ENCODE data around the gene ACTR8. TPM values are rescaled to one million over a fixed set of nuclear protein-coding genes. Genes with fewer than 3 reads are reported as not detected.

Gene ACTR8
- total RNA-seq, 1 donor from 2014 or later, result 25.8 TPM

GRCh38 chr3:53842436-53843194 lies 39.3 kb downstream of the ACTR8 start:
- intact Hi-C loops (cut with DNase I), result no loop called here
- DNase-seq (ENCODE audit: low spot score) (peak; percentile 80), ATAC-seq (peak; percentile 82)

- ATAC-seq (no peak), DNase-seq (ENCODE audit: low spot score) (no peak)
- intact Hi-C loops (cut with DNase I), result no loop called here
Observed at GRCh38 chr3:53841296-53841695, 40.7 kb downstream of the ACTR8 start.

GRCh38 chr3:53837331-53837730 lies 44.6 kb downstream of the ACTR8 start:
- no peak for ATAC-seq
- intact Hi-C loops (cut with DNase I), result no loop called here
- no peak for DNase-seq (ENCODE audit: low spot score)

GRCh38 chr3:53836084-53836872 lies 45.7 kb downstream of the ACTR8 start:
- ATAC-seq (no peak), DNase-seq (ENCODE audit: low spot score) (no peak)
- intact Hi-C loops (cut with DNase I), result no loop called here

DNA sequence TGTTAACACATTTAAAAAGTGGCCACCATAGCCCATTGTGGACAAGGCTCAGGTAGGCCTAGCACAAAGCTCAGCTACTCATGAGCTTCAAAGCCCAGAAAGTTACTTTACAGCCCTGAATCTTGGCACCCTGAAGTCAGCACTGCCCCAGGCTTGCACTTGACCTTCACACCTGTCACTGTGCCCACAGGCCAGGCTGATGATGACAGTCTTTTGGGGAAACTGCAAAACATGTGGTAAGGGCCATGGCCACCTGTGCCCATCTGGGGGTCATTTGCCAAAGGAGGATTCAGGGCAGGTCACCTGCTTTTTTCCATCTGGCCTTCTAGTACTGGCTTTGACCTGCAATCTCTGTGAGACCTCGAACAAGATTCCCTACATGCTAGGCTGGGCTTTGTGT lies 46.7 kb downstream of the ACTR8 start:
- intact Hi-C loops (cut with DNase I), result no loop called here
- ATAC-seq (no peak), DNase-seq (ENCODE audit: low spot score) (no peak)

DNA sequence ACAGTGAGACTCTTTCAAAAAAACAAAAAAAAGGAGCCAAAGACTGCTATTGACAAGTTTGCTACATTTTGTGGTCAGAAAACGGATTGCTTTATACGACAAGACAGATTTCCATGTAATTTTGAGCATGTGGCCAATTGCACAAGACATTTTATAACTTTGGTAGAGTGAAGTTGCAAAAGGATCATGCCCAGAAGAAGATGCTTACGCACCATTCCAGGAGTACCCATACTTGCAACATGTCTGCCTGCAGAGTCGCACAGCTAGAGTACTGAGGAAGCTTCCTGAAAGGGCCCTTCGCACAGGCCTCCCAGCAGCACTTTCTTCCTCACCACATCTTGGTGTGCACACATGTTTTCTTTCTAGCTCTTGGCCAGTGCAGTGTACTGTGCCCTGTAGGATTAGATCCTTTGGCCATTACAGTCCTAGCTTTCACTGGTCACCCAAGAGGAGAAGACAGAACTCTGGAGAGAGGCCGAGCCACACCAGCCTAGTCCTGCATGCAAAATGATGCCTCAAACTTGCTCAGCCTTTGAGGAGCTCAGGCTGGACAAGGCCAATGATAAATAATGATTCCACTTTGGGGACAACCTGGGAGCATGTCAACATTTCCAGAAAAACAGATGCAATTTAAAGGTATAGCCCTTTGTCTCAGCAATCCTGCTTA lies 47.4 kb downstream of the ACTR8 start:
- intact Hi-C loops (cut with DNase I), result no loop called here
- ATAC-seq (no peak), DNase-seq (ENCODE audit: low spot score) (no peak)

DNA sequence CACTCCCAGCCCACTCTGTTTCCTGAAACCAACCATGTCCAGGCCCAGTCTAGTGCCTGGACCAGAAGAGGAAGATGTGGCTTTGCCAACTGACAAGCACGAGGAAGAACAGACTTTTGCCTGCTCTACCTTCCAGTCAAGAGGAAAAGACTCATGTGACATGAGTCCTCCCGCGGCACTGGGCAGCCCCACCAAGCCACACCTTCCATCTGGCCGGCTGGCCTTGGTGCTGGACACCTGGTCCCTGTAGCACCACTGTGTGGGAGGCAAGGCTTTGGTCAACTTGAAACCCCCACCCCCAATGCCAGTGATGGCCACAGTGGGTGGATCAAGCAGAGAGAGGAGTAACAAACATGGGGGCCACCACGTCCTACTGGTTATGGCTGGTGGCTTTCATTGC lies 48.3 kb downstream of the ACTR8 start:
- ATAC-seq, result no peak
- intact Hi-C loops (cut with DNase I), result no loop called here
- no peak for DNase-seq (ENCODE audit: low spot score)

GRCh38 chr3:53833053-53833645 lies 48.8 kb downstream of the ACTR8 start:
- ATAC-seq, result no peak
- DNase-seq (ENCODE audit: low spot score), result no peak
- intact Hi-C loops (cut with DNase I), result no loop called here

- DNase-seq (ENCODE audit: low spot score) (no peak), ATAC-seq (no peak)
- intact Hi-C loops (cut with DNase I), result no loop called here
Observed at GRCh38 chr3:53830944-53831343, 51.0 kb downstream of the ACTR8 start.

DNA sequence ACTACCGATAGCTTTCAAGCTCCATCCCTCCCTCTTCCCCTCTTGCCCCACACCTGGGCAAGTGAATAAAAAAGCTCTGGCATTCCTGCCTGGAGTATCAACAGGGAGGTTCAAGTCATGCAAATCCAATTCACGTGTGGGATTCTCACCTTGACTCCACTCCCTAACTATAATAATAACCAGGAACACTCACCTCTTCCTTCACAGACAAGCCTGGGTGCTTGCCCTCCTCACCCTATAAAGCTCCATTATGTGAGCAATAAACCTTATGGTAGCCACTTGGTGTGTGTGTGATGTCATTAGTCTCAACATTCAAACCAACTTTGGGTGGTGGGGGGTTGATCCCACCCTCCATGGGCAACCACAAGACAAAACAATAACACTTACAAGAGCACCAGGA lies 52.3 kb downstream of the ACTR8 start:
- DNase-seq (ENCODE audit: low spot score) (no peak), ATAC-seq (no peak)
- intact Hi-C loops (cut with DNase I), result no loop called here

GRCh38 chr3:53828581-53828980 lies 53.4 kb downstream of the ACTR8 start:
- DNase-seq (ENCODE audit: low spot score) (no peak), ATAC-seq (no peak)
- intact Hi-C loops (cut with DNase I), result no loop called here

DNA sequence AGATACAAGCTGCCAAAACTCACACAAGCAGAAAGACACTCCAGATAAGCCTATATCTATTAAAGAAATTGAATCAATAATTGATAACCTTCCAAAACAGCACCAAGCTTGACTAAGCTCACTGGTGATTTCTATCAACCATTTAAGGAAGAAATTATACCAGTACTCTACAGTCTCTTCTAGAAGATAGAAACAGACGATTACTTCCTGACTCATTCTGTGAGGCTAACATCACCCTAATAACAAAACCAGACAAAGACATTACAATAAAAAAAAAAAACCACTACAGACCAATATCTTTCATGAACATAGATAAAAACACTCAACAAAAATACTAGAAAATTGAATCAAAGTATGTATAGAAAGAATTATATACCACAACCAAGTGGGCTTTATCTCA lies 55.9 kb downstream of the ACTR8 start:
- no peak for DNase-seq (ENCODE audit: low spot score)

GRCh38 chr3:53824795-53825194 lies 57.2 kb downstream of the ACTR8 start:
- ATAC-seq, result no peak
- intact Hi-C loops (cut with DNase I), result no loop called here
- no peak for DNase-seq (ENCODE audit: low spot score)

More for the DNA sequence above, 55.9 kb downstream of the ACTR8 start:
- intact Hi-C loops (cut with DNase I), result no loop called here
- no peak for ATAC-seq

GRCh38 chr3:53823956-53824657 lies 57.8 kb downstream of the ACTR8 start:
- no peak for ATAC-seq
- intact Hi-C loops (cut with DNase I), result no loop called here
- no peak for DNase-seq (ENCODE audit: low spot score)

DNA sequence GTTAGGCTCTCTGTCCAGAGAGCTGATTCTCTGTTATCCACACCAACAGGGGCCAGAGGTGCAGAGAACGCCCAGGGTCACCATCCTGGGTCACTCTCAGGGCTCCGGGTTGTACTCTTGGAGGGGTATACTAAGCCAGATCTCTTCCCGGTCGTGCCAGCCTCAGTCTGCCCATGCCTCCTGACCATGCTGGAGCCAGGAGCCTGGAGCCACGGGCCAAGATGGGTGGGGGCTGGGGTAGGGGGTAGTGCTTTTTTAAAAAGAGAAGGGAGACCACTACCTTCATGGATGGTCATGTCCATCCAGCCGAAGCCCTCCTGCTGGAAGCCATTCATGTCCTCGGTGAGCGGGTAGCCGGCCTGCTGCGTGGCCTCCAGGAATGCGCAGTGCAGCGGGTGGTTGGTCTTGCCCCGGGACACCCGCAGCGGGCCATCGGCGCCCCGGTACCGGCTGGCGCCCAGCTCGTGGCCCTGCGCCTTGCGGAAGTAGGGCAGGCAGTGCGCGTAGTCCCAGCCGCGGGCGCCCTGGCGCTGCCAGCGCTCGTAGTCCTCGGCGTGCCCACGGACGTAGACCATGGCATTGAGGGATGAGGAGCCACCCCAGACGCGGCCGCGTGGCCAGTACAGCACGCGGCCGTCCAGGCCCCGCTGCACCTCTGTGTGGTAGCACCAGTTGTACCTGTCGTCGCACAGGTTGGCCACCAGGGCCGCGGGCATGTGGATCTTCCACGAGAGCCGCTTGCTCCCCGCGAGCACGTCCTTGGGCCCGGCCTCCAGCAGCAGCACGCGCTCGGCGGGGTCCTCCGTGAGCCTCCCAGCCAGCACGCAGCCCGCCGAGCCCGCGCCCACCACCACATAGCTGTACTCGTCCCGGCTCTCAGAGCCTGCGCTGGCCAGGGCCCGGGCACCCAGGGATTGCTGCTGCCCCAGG lies 58.7 kb downstream of the ACTR8 start:
- intact Hi-C loops (cut with DNase I), result no loop called here
- DNase-seq (ENCODE audit: low spot score) (no peak), ATAC-seq (no peak)

- DNase-seq (ENCODE audit: low spot score), result no peak
- intact Hi-C loops (cut with DNase I), result no loop called here
- ATAC-seq, result peak; percentile 23
Observed at GRCh38 chr3:53822331-53822741, 59.6 kb downstream of the ACTR8 start.

- intact Hi-C loops (cut with DNase I), result no loop called here
- no peak for ATAC-seq
- DNase-seq (ENCODE audit: low spot score), result no peak
Observed at GRCh38 chr3:53821631-53822121, 60.3 kb downstream of the ACTR8 start.
